Measurements from ENCODE around the gene ARRDC5. TPM values are rescaled to one million over a fixed set of nuclear protein-coding genes. Genes with fewer than 3 reads are reported as not detected.
A peak's percentile ranks its signal among the peaks of the same experiment; 100 is the strongest.

Gene ARRDC5
- total and polyA plus RNA-seq, 2 of the 13 experiments (the other 11 are each of a cell fraction or from before 2014, with no cell fraction given) = not detected

GRCh38 chr19:4911786-4912672, 9.3 kb upstream of the ARRDC5 start (continued):
- TF ChIP-seq IKZF5 (CRISPR knock-in tag; IDR thresholded peaks at IDR 0.05) (no peak), SALL2 (CRISPR knock-in tag; IDR thresholded peaks at IDR 0.05) (0 out of 2 replicates have a peak, but pooled peaks have one; percentile 26), FOSL1 (CRISPR knock-in tag; IDR thresholded peaks at IDR 0.05; ENCODE audit: borderline replicate concordance) (no peak), RFXAP (CRISPR knock-in tag; IDR thresholded peaks at IDR 0.05; ENCODE audit: borderline replicate concordance) (no peak), MAFK (conservative IDR thresholded peaks at IDR 0.05 in 1 of 2, IDR thresholded peaks at IDR 0.05 in 1 of 2; ENCODE audit: low read length in 2 of 2) (no peak), RBM22 (optimal IDR thresholded peaks at IDR 0.05; ENCODE audit: low read length) (no peak), ZNF337 (CRISPR knock-in tag; IDR thresholded peaks at IDR 0.05; ENCODE audit: borderline replicate concordance, low read depth) (no peak), ZNF3 (CRISPR knock-in tag; IDR thresholded peaks at IDR 0.05) (no peak), ZNF816 (CRISPR knock-in tag; IDR thresholded peaks at IDR 0.05; ENCODE audit: borderline replicate concordance) (no peak), ZFP36 (IDR thresholded peaks at IDR 0.05; ENCODE audit: borderline replicate concordance, low read depth, low read length, partially characterized antibody) (no peak), ZFY (CRISPR knock-in tag; IDR thresholded peaks at IDR 0.05) (no peak), CCAR2 (optimal IDR thresholded peaks at IDR 0.05; ENCODE audit: low read depth, low read length) (no peak), KAT2B (IDR thresholded peaks at IDR 0.05; ENCODE audit: borderline replicate concordance, low read depth, low read length) (no peak), HMG20A (CRISPR knock-in tag; IDR thresholded peaks at IDR 0.05; ENCODE audit: borderline replicate concordance) (no peak), ZNF687 (CRISPR knock-in tag; IDR thresholded peaks at IDR 0.05) (peak; percentile 42; the same call in 1 of the 2 replicates), ATF7 (IDR thresholded peaks at IDR 0.05) (no peak), ATF7 (CRISPR knock-in tag; IDR thresholded peaks at IDR 0.05) (no peak), MZF1 (CRISPR knock-in tag; IDR thresholded peaks at IDR 0.05; ENCODE audit: borderline replicate concordance) (no peak), ZNF12 (CRISPR knock-in tag; IDR thresholded peaks at IDR 0.05) (no peak), ZNF484 (CRISPR knock-in tag; IDR thresholded peaks at IDR 0.05; ENCODE audit: borderline replicate concordance, low read depth) (no peak), ZBTB37 (CRISPR knock-in tag; IDR thresholded peaks at IDR 0.05) (no peak), KDM3A (CRISPR knock-in tag; IDR thresholded peaks at IDR 0.05; ENCODE audit: low read depth) (peak; percentile 57; the same call in 1 of the 2 replicates)
